Stimulated activated CD8-positive, alpha-beta memory T cell treated with anti-CD3 and anti-CD28 coated beads, Interleukin-4, amount 100 ng/mL, for 1 hour (primary cell): ENCODE measurements around the gene MYRF.

ENCODE experiments used
- DNase-seq, 2 donors: peaks; one replicate each; pipeline ENCODE4 v3.0.0-alpha.2; 2020; ENCODE audit warnings: low read depth in 2 of 2, low spot score in 1 of 2

Gene MYRF

DNA sequence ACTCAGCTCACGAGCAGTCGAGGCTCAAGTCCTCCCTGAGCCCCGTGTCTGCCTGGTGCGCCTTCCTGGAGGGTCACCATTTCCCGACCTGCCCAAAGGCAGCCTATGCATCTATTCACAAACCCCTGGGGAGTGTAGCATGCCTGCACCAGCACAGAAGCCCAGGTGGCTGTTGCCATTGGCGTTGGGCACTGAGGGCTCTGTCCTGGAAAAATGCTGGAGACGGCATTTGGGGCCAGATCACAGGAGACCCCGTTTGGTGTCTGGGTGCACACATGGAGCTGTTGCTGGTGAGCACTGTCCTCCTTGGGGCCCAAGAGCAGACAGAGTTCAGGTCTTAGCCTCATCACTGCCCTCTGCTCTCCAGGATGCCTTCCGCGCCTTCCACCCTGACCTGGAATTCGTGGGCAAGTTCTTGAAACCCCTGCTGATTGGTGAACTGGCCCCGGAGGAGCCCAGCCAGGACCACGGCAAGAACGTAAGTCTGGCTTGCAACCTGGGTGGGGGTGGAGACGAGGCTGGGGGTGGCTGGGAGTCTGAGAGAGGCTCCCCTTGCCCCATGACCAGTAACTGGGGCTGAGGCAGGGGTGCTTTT is 85.1 kb downstream of the MYRF start:
- DNase-seq: no peak
